HG03521 (cell line): ENCODE data around the gene ZBTB37.
"Not testable (repeated sequence)": the region's sequence is repeated elsewhere in the genome, so short reads cannot be mapped to it uniquely, and the experiment has no call there.

Experiments used
- ATAC-seq: cut with Tn5 transposase; IDR thresholded peaks from one replicate; pipeline ENCODE4 v1.9.1; 2021; ENCODE audit warnings: mild to moderate bottlenecking, moderate library complexity; ENCODE audit not compliant: unreplicated experiment

Gene ZBTB37

DNA sequence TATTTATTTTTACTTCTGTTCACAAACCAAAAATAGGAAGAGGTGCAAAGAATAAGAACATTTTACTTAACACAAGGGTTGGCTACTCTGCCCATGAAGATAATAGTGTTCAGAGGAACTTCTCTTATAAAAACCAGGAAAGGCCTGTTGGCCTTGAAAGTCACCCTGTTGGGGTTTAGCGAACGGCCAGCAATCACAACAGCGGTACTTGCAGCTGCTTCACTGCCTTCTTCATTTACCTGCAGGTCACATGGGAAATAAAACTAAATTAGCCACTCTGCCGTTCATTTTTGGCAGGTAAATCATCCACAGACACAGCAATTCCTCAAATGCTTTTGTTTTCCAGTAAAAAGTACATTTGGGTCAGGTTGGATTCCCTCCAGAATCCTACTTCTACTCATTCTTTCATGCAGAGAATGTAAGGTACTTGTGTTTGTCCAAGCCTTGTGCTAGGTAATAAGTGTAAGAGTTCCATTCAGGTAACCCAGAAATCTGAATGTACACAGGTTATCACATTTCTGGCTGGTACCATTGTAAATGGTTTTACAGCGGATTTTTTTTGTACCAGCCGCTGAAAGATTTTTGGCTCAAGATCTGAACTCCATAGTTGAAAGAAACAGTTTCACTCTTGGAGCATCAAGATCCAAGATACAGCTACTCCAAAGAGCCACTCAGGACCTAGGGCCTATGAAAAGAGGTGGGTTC, 35.8 kb downstream of the ZBTB37 start:
- no peak for ATAC-seq

DNA sequence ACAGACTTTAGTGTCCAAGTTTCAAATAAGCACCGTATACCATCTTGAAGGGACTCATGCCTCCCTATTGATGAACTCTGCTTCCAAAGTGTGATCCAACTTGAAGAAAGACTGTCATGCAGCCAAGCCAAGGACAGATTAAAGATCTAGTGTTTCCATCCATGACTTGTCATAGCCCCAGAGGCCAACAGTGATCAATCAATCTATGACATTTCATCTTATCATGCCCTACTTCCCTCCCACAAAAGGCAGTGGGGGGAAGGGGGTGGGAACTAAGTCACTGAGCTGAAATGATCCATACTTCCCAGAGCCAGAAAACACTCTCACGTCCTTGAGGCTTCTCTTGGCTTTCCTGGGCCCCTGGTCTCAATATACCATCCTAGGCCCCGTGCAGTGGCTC, 44.9 kb downstream of the ZBTB37 start:
- ATAC-seq, result no peak

GRCh38 chr1:173914366-173914871, 46.2 kb downstream of the ZBTB37 start:
- ATAC-seq, result no peak

DNA sequence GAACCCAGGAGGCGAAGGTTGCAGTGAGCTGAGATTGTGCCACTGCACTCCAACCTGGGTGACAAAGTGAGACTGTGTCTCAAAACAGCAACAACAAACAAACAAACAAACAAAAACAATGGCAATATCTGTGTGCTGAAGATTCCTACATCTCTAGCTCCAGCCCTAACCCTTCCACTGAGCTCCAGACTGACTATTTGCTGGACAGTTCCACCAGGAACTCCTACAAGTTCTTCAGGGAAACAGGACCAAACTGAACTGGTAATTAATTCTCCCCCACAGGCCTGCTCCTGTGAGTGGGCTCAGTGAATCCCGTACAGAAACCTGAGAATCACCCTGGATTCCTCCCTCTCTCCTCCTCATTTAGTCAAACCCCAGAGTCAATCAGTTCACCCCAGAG, 47.4 kb downstream of the ZBTB37 start:
- ATAC-seq, result no peak

DNA sequence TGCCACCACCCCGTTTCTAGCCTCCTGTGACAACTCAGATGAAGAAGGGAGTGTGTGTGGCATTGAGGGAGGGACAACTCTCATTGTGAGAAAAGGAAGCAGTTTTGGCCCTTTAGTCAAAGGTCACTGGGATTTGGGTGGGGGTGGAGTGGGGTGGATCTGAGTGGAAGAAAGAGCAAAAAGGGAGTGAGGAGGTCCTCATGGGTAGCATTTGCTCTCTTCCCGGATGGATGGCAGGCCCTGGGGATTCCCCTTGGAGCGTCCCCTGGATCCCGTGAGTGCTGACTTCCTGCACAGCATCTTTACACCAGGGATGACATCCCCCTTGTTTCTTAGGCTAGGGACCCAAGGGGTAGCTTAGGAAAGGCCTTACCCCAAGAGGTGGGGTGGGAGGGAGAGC, 48.5 kb downstream of the ZBTB37 start:
- no peak for ATAC-seq

- ATAC-seq, result no peak
These were observed 49.0 kb downstream of the ZBTB37 start, which contains the start of gene SERPINC1 for GRCh38 chr1:173917149-173917548. TSS of gene SERPINC1 (minus strand) at chr1:173917327. CDS start at chr1:173917259, 68 bp downstream.

DNA sequence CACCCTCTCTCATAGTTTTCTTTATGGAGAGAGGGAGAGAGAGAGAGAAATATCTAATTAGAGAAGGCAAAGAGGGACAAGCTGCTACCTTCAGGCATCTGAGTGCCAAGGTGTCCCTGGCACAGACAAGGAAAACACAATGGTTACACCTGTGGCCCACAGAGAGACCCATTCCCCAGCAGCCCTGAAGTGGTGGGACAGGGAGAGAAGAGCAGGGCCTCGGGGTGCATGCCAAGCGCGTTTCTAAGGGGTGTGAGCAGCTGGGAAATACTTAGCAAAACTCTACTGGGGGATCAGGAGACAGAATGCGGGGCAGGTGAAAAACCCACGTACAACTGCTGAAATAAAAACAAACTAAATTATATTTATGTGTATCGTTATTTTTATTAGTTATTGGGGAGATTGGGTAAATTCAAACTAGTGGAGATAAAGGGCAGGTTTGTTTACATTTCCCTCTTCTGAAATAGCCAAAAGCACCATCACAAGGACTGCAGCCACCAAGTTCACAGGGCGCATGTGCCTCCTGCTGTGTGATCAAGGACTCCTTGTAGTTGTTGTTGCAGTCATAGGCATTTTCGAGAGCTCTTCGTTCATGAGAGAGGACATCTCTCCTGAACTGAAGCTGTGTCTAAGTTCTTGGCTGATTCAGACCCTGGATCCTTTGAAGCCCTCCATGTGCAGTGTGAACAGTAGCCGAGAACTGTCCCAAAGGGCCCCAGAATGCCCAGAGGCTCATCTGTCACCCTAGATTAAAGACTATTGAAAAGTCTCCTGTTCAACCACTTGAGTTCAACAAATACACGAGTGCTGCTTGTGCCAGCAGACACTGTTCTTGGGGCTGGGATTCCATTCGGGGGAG, 49.7 kb downstream of the ZBTB37 start:
- no peak for ATAC-seq

GRCh38 chr1:173920861-173921260, 52.7 kb downstream of the ZBTB37 start:
- ATAC-seq, result no peak

GRCh38 chr1:173925306-173926242, 57.4 kb downstream of the ZBTB37 start:
- no peak for ATAC-seq

GRCh38 chr1:173930541-173930940, 62.4 kb downstream of the ZBTB37 start:
- ATAC-seq, result not testable (repeated sequence)

DNA sequence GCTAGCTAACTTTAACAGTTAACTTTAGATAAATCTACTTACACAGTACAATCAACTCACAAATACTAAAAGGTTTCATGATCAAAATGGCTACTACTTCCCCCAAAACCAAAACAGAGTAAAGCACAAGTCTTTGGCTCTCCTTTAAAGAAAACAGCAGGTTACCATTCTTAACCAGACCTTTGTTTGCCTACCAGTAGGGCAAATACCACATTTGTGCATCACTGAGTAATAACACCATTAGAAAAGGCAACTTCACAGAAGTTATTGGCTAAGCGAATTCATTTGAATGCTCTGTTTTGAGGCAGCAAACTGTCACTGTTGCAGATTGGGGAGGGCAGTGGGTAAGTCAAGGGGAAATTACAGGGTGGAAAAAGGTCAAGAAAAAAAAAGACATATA, 66.3 kb downstream of the ZBTB37 start:
- ATAC-seq, result no peak

DNA sequence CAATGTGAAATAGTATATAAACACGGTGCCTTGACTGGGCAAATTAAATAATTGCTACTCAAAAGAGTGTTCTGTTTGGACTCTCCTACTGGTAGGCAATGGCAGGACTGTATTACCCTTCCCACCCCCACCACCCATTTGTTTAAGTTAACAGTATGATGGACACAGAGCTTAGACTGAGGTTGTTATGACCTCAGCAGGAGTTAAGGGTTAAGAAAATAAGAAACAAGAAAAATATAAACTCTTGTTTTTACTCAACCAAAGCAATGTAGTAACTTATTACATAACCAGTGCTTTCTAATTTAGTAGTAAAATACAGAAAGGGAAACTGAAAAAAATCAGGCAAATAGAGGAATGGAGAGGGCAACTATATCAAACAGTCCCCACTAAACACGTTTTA, 68.9 kb downstream of the ZBTB37 start:
- ATAC-seq, result no peak

- ATAC-seq, result no peak
These were observed 78.3 kb downstream of the ZBTB37 start for GRCh38 chr1:173946380-173946921.

GRCh38 chr1:173948594-173948993, 80.4 kb downstream of the ZBTB37 start:
- no peak for ATAC-seq
